T-helper 1 cell treated with Interleukin-12 subunit alpha and Interleukin-12 subunit beta and Interleukin-4 antibody, amounts not matched to agents 30 μg/mL and 1 μg/mL, for 36 hours (primary cell): ENCODE data around the gene SPATS1.
A peak's percentile ranks its signal among the peaks of the same experiment; 100 is the strongest.

Experiments used
- H3K27ac Mint-ChIP-seq: one replicate; pipeline ENCODE4 v1.8.0; 2021; ENCODE audit warnings: mild to moderate bottlenecking, mixed read lengths
- H3K27me3 Mint-ChIP-seq: one replicate; pipeline ENCODE4 v1.8.0; 2021; ENCODE audit warnings: low read depth, mixed read lengths
- H3K36me3 Mint-ChIP-seq: one replicate; pipeline ENCODE4 v1.8.0; 2021; ENCODE audit warnings: low read depth, mixed read lengths
- H3K4me1 Mint-ChIP-seq: one replicate; pipeline ENCODE4 v1.8.0; 2021; ENCODE audit warnings: low read depth, mixed read lengths
- H3K4me3 Mint-ChIP-seq: one replicate; pipeline ENCODE4 v1.8.0; 2021; ENCODE audit warnings: mild to moderate bottlenecking, moderate library complexity, mixed read lengths
- H3K9me3 Mint-ChIP-seq: one replicate; pipeline ENCODE4 v1.8.0; 2021; ENCODE audit warnings: mixed read lengths

The SPATS1 gene

DNA sequence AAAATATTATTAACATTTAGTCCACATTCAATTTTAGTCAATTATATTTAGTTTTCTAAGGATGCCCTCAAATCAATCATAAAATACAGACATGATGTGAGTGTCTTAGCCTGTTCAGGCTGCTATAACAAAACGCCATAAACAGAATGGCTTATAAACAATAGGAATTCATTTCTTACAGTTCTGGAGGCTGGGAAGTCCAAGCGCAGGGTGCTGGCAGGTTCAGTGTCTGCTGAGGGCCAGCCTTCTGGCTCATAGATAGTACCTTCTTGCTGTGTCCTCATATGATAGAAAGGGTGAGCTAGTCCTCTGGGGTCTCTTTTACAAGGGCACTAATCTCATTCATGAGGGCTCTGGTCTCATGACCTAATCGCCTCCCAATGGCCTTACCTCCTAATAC lies 35.0 kb downstream of the SPATS1 start:
- Mint-ChIP-seq H3K27ac (no peak overlapping the region), H3K4me3 (no peak overlapping the region)

DNA sequence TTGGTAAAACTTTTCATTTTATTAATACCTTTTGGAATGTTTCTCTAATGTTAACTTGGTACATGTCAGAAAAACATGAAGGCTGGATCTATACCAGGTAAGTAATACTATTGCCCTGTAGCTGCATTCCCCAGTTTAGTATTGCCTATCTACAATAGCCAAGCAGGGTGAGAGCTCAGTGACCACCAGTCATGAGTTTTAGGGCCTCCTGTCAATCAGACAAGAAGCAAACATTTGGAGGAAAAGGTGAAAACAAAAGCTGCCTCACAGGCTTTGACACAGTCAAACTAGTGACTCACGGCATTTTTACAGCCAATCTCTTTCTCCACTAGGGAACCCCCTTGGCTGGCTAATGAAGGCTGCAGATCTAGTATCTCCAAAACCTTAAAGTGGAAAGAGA lies 35.5 kb downstream of the SPATS1 start:
- no peaks in the 10 kb centered on the region for H3K9me3 Mint-ChIP-seq
- no peak overlapping the region for H3K4me3 Mint-ChIP-seq
- H3K27me3 Mint-ChIP-seq, result peaks cover 45% of the 10 kb centered on the region
- no peak overlapping the region for H3K27ac Mint-ChIP-seq
- H3K36me3 Mint-ChIP-seq, result no peaks in the 10 kb centered on the region
- H3K4me1 Mint-ChIP-seq, result peaks cover 1% of the 10 kb centered on the region

More for the DNA sequence above, 35.0 kb downstream of the SPATS1 start:
- H3K9me3 Mint-ChIP-seq, result no peaks in the 10 kb centered on the region
- no peaks in the 10 kb centered on the region for H3K36me3 Mint-ChIP-seq
- peaks cover 1% of the 10 kb centered on the region for H3K4me1 Mint-ChIP-seq
- H3K27me3 Mint-ChIP-seq, result peaks cover 41% of the 10 kb centered on the region

- no peak overlapping the region for H3K4me3 Mint-ChIP-seq
- H3K36me3 Mint-ChIP-seq, result no peaks in the 10 kb centered on the region
- H3K27me3 Mint-ChIP-seq, result peaks cover 42% of the 10 kb centered on the region
- peaks cover 5% of the 10 kb centered on the region for H3K4me1 Mint-ChIP-seq
- no peak overlapping the region for H3K27ac Mint-ChIP-seq
- H3K9me3 Mint-ChIP-seq, result no peaks in the 10 kb centered on the region
These were observed 39.3 kb downstream of the SPATS1 start for GRCh38 chr6:44381739-44382138.

GRCh38 chr6:44386364-44386928 lies 44.0 kb downstream of the SPATS1 start:
- peaks cover 30% of the 10 kb centered on the region for H3K27me3 Mint-ChIP-seq
- H3K36me3 Mint-ChIP-seq, result peaks cover 13% of the 10 kb centered on the region
- peak overlapping the region; percentile 98 for H3K4me3 Mint-ChIP-seq
- no peaks in the 10 kb centered on the region for H3K9me3 Mint-ChIP-seq
- peaks cover 35% of the 10 kb centered on the region for H3K4me1 Mint-ChIP-seq
- H3K27ac Mint-ChIP-seq, result peak overlapping the region; percentile 98

- H3K9me3 Mint-ChIP-seq, result no peaks in the 10 kb centered on the region
- H3K4me1 Mint-ChIP-seq, result peaks cover 39% of the 10 kb centered on the region
- H3K36me3 Mint-ChIP-seq, result peaks cover 16% of the 10 kb centered on the region
- peaks cover 25% of the 10 kb centered on the region for H3K27me3 Mint-ChIP-seq
- peak overlapping the region; percentile 98 for H3K4me3 Mint-ChIP-seq
- peak overlapping the region; percentile 98 for H3K27ac Mint-ChIP-seq
These were observed 44.5 kb downstream of the SPATS1 start for GRCh38 chr6:44386929-44387345.

- peak within 1 kb of the TSS; percentile 98 for H3K27ac Mint-ChIP-seq
- peaks cover 39% of the 10 kb centered on the region for H3K4me1 Mint-ChIP-seq
- peaks cover 22% of the 10 kb centered on the region for H3K36me3 Mint-ChIP-seq
- no peaks in the 10 kb centered on the region for H3K9me3 Mint-ChIP-seq
- peak within 1 kb of the TSS; percentile 98 for H3K4me3 Mint-ChIP-seq
- peaks cover 22% of the 10 kb centered on the region for H3K27me3 Mint-ChIP-seq
These were observed 45.1 kb downstream of the SPATS1 start, which contains the start of gene CDC5L for GRCh38 chr6:44387346-44388134. Gene CDC5L (plus strand): TSS chr6:44387706. CDS start chr6:44387824, 118 bp downstream.

DNA sequence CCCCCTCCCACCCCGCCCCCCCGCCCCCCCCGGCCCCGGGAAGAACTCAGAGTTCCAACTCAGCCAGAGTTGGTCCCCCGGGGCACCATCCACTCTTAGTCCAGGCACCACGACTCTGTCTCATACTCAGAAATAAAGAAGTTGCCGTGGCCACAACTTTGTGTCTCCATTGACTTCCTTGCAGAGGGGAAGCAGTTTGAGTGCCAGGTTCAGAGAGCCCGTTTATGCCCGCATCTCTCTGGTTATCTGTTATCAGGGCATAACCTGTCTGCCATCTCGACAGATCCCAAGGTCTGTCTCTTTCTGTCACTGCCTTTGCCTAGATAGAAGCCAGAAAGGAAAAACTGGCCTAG lies 45.7 kb downstream of the SPATS1 start:
- Mint-ChIP-seq H3K9me3 (no peaks in the 10 kb centered on the region), H3K4me1 (peaks cover 39% of the 10 kb centered on the region), H3K36me3 (peaks cover 25% of the 10 kb centered on the region), H3K27me3 (peaks cover 16% of the 10 kb centered on the region), H3K4me3 (peak overlapping the region; percentile 98), H3K27ac (peak overlapping the region; percentile 98)

- H3K27ac Mint-ChIP-seq, result peak overlapping the region; percentile 88
- no peaks in the 10 kb centered on the region for H3K9me3 Mint-ChIP-seq
- H3K36me3 Mint-ChIP-seq, result peaks cover 32% of the 10 kb centered on the region
- H3K4me1 Mint-ChIP-seq, result peaks cover 39% of the 10 kb centered on the region
- H3K4me3 Mint-ChIP-seq, result peak overlapping the region; percentile 98
- H3K27me3 Mint-ChIP-seq, result peaks cover 11% of the 10 kb centered on the region
These were observed 46.4 kb downstream of the SPATS1 start for GRCh38 chr6:44388887-44389286.

DNA sequence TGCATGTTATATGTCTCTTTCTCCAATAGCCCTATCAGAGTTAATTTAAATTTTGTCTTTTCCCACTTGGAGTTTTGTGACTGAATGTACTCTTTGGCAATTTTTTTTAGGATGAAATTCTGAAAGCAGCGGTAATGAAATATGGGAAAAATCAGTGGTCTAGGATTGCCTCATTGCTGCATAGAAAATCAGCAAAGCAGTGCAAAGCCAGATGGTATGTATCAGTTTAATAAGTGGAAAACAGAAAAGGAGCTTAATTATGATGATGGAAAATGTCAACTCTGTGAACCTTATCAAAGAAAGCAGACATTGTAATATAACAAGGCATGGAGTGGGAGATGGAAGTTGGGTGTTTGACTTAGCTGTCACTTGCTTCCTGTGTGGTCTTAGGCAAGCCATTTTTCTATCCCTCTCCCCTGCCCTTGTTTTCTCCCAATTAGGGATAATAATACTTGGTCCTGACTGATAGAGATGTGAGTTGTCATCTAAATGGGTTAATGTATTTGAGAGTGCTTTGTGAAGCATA lies 47.8 kb downstream of the SPATS1 start:
- Mint-ChIP-seq H3K27me3 (peaks cover 3% of the 10 kb centered on the region), H3K9me3 (no peaks in the 10 kb centered on the region), H3K4me1 (peaks cover 41% of the 10 kb centered on the region), H3K36me3 (peaks cover 40% of the 10 kb centered on the region), H3K4me3 (no peak overlapping the region), H3K27ac (no peak overlapping the region)
